DND-41 (cell line): Measurements from ENCODE around the gene MAST4.

Source experiments
- ATAC-seq: fragments of 200-7000 bp; cut with Tn5 transposase; 3 replicates; pipeline ENCODE4 v1.9.1; 2021; ENCODE audit warnings: low read depth; ENCODE audit not compliant: insufficient read depth
- DNase-seq: peaks from one replicate; pipeline ENCODE4 v3.0.0-alpha.2; 2020
- H2AFZ ChIP-seq: 2 replicates; pipeline ENCODE4 v1.6.0; 2012; ENCODE audit warnings: low read depth, low read length
- H3K27ac ChIP-seq: 2 replicates; pipeline ENCODE4 v1.5.1; 2012; ENCODE audit warnings: low read length, inconsistent platforms
- H3K27me3 ChIP-seq: fragments of 200-600 bp; sonication (generic); 2 replicates; pipeline ENCODE4 v1.6.0; 2012; ENCODE audit warnings: low read length, mild to moderate bottlenecking, inconsistent platforms; ENCODE audit not compliant: insufficient read depth, poor library complexity
- H3K36me3 ChIP-seq: 2 replicates; pipeline ENCODE4 v1.5.1; 2012; ENCODE audit warnings: low read length, inconsistent platforms; ENCODE audit not compliant: insufficient read depth
- H3K4me1 ChIP-seq: 2 replicates; pipeline ENCODE4 v1.5.1; 2012; ENCODE audit warnings: mild to moderate bottlenecking, low read length; ENCODE audit not compliant: insufficient read depth
- H3K4me2 ChIP-seq: 2 replicates; pipeline ENCODE4 v1.6.0; 2012; ENCODE audit warnings: mild to moderate bottlenecking, moderate library complexity, low read length, inconsistent platforms; ENCODE audit not compliant: insufficient read depth
- H3K4me3 ChIP-seq, 2 experiments: fragments of 200-600 bp in 1 of 2; shearing (Covaris generic) in 1 of 2; 2 replicates each; pipeline ENCODE4 v1.5.1; 2012 to 2016; ENCODE audit warnings: inconsistent platforms in 2 of 2, low read length in 2 of 2, mild to moderate bottlenecking in 2 of 2, low read depth in 1 of 2, moderate library complexity in 1 of 2
- H3K79me2 ChIP-seq: 2 replicates; pipeline ENCODE4 v1.6.0; 2012; ENCODE audit warnings: low read length, inconsistent platforms; ENCODE audit not compliant: insufficient read depth
- H3K9ac ChIP-seq: 2 replicates; pipeline ENCODE4 v1.6.0; 2012; ENCODE audit warnings: low read depth, mild to moderate bottlenecking, inconsistent platforms, low read length, moderate library complexity
- H3K9me3 ChIP-seq: 2 replicates; pipeline ENCODE4 v1.5.1; 2012; ENCODE audit warnings: low read length, moderate library complexity, mild to moderate bottlenecking, inconsistent platforms; ENCODE audit not compliant: insufficient read depth, severe bottlenecking
- H4K20me1 ChIP-seq: 2 replicates; pipeline ENCODE4 v1.6.0; 2012; ENCODE audit warnings: low read length; ENCODE audit not compliant: insufficient read depth
- EZH2 ChIP-seq: IDR thresholded peaks from 3 replicates; pipeline ENCODE4 v1.6.1; 2012; ENCODE audit warnings: borderline replicate concordance, low read depth, mild to moderate bottlenecking, moderate library complexity, low read length, inconsistent platforms; ENCODE audit not compliant: severe bottlenecking
- TF ChIP-seq, protein P1 (sequence below): IDR thresholded peaks from 2 replicates; pipeline ENCODE4 v1.5.1; 2012; ENCODE audit warnings: borderline replicate concordance, low read length, moderate library complexity, mild to moderate bottlenecking; ENCODE audit not compliant: poor library complexity, severe bottlenecking; ENCODE audit errors: extremely low read depth

MAST4 gene

DNA sequence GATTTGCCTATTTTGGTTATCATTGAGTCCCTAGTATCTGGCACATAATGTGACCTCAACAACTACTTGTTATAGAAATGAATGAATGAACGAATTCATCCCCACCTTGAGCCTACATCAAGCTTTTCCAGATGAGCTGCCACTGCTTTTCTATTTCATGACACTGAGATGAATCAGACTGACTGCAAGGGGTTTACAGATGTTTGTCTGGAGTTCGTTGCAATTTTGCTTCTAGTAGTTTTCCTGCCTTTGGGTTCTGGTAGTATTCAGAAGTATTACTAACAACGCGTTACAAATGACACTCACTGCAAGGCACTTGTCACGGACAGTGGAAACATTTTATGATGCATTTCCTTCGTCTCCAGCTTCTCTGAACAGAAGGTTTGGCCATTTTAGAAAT lies 378.1 kb downstream of the MAST4 start:
- H3K9ac ChIP-seq, result no peak overlapping the region
- no peak overlapping the region for H3K27ac ChIP-seq
- H3K4me1 ChIP-seq, result no peaks in the 10 kb centered on the region
- no peaks in the 10 kb centered on the region for H3K9me3 ChIP-seq
- no peak for DNase-seq
- TF ChIP-seq EZH2, result no peak
- TF ChIP-seq, protein P1, sequence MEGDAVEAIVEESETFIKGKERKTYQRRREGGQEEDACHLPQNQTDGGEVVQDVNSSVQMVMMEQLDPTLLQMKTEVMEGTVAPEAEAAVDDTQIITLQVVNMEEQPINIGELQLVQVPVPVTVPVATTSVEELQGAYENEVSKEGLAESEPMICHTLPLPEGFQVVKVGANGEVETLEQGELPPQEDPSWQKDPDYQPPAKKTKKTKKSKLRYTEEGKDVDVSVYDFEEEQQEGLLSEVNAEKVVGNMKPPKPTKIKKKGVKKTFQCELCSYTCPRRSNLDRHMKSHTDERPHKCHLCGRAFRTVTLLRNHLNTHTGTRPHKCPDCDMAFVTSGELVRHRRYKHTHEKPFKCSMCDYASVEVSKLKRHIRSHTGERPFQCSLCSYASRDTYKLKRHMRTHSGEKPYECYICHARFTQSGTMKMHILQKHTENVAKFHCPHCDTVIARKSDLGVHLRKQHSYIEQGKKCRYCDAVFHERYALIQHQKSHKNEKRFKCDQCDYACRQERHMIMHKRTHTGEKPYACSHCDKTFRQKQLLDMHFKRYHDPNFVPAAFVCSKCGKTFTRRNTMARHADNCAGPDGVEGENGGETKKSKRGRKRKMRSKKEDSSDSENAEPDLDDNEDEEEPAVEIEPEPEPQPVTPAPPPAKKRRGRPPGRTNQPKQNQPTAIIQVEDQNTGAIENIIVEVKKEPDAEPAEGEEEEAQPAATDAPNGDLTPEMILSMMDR, result no peak
- H4K20me1 ChIP-seq, result no peaks in the 10 kb centered on the region
- H3K36me3 ChIP-seq, result no peaks in the 10 kb centered on the region
- ATAC-seq, result no peak
- H2AFZ ChIP-seq, result no peak overlapping the region
- no peaks in the 10 kb centered on the region for H3K27me3 ChIP-seq
- H3K4me2 ChIP-seq, result no peak overlapping the region
- H3K79me2 ChIP-seq, result no peaks in the 10 kb centered on the region
- no peak overlapping the region for H3K4me3 ChIP-seq

DNA sequence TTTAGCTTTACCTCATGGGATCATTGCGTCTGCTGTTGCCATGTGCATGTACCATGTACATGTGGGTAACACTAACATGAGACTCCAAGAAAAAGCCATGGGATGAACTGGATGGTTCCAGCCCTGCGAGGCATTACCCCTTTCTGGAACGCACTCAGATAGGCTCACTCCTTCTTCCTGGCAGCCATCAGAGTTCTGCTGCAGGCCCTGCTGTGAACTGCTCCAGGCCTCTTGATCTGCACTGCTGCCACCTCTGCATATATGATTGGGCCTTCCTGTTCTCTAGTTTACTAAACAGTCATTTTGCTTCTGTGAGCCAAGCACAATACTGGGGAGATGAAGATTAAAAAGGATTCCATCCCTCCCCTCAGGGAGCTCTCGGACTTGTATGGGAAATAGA lies 379.9 kb downstream of the MAST4 start:
- Histone ChIP-seq H3K4me2 (no peak overlapping the region), H3K4me3 (no peak overlapping the region), H3K27me3 (no peaks in the 10 kb centered on the region), H3K79me2 (no peaks in the 10 kb centered on the region), H3K4me1 (no peaks in the 10 kb centered on the region), H3K36me3 (no peaks in the 10 kb centered on the region), H3K9me3 (no peaks in the 10 kb centered on the region), H3K27ac (no peak overlapping the region), H2AFZ (no peak overlapping the region), H3K9ac (no peak overlapping the region), H4K20me1 (no peaks in the 10 kb centered on the region)
- no peak for TF ChIP-seq EZH2
- TF ChIP-seq, protein P1, result no peak
- ATAC-seq (no peak), DNase-seq (no peak)

DNA sequence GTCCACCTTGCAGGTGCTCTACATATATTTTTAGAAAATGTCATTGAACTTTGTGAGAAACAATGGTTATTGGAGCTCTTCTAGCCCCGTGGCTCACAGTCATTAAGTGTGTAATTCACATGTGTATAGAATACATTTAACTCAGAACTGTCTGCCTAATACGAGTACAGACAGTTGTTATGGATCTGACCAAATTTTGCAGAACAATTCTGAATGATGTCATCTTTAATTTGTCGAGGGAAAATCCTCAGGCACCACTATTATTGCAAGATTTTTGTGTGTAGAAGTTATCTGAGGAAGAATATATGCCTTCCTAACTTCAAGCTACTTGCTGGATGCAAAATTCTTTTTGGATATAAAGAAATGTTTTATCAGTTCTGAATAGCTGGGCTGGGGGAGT lies 383.5 kb downstream of the MAST4 start:
- Histone ChIP-seq H3K79me2 (no peaks in the 10 kb centered on the region), H3K4me1 (no peaks in the 10 kb centered on the region), H3K4me3 (no peak overlapping the region), H3K27ac (no peak overlapping the region), H3K9me3 (no peaks in the 10 kb centered on the region), H3K4me2 (no peak overlapping the region), H3K27me3 (no peaks in the 10 kb centered on the region), H2AFZ (no peak overlapping the region), H3K36me3 (no peaks in the 10 kb centered on the region), H3K9ac (no peak overlapping the region), H4K20me1 (no peaks in the 10 kb centered on the region)
- no peak for DNase-seq
- ATAC-seq, result no peak
- TF ChIP-seq, protein P1, result no peak
- TF ChIP-seq EZH2, result no peak
